ENCODE data around the gene SVOP.

SVOP gene

GRCh38 chr12:109018296-109018695, 2.6 kb downstream of the SVOP start:
- H3K27ac Mint-ChIP-seq = no peak overlapping the region
- no peak overlapping the region for H3K4me3 Mint-ChIP-seq
- H3K9me3 Mint-ChIP-seq = no peaks in the 10 kb centered on the region
- no peaks in the 10 kb centered on the region for H3K36me3 Mint-ChIP-seq (ENCODE audit: low read depth)
- peaks cover 19% of the 10 kb centered on the region for H3K27me3 Mint-ChIP-seq (ENCODE audit: low read depth)
- no peak for TF ChIP-seq CTCF (IDR thresholded peaks at IDR 0.05; ENCODE audit: unreplicated experiment in 3 of 3)
- H3K4me1 Mint-ChIP-seq = no peaks in the 10 kb centered on the region

GRCh38 chr12:109016978-109017377, 3.9 kb downstream of the SVOP start:
- H3K4me1 Mint-ChIP-seq = no peaks in the 10 kb centered on the region

GRCh38 chr12:109016016-109016415, 4.9 kb downstream of the SVOP start:
- Mint-ChIP-seq H3K27me3 (ENCODE audit: low read depth) (peaks cover 27% of the 10 kb centered on the region), H3K4me1 (no peaks in the 10 kb centered on the region), H3K9me3 (no peaks in the 10 kb centered on the region), H3K4me3 (no peak overlapping the region), H3K27ac (no peak overlapping the region), H3K36me3 (ENCODE audit: low read depth) (no peaks in the 10 kb centered on the region)
- TF ChIP-seq CTCF (IDR thresholded peaks at IDR 0.05; ENCODE audit: unreplicated experiment in 3 of 3) = no peak

More at GRCh38 chr12:109016978-109017377, 3.9 kb downstream of the SVOP start:
- Mint-ChIP-seq H3K9me3 (no peaks in the 10 kb centered on the region), H3K36me3 (ENCODE audit: low read depth) (no peaks in the 10 kb centered on the region), H3K4me3 (no peak overlapping the region), H3K27ac (no peak overlapping the region), H3K27me3 (ENCODE audit: low read depth) (peaks cover 20% of the 10 kb centered on the region)
- TF ChIP-seq CTCF (IDR thresholded peaks at IDR 0.05; ENCODE audit: unreplicated experiment in 3 of 3) = no peak

GRCh38 chr12:109014984-109015765, 5.7 kb downstream of the SVOP start:
- no peak overlapping the region for H3K4me3 Mint-ChIP-seq
- H3K9me3 Mint-ChIP-seq = no peaks in the 10 kb centered on the region
- no peaks in the 10 kb centered on the region for H3K36me3 Mint-ChIP-seq (ENCODE audit: low read depth)
- H3K27me3 Mint-ChIP-seq (ENCODE audit: low read depth) = peaks cover 27% of the 10 kb centered on the region
- no peaks in the 10 kb centered on the region for H3K4me1 Mint-ChIP-seq
- H3K27ac Mint-ChIP-seq = no peak overlapping the region
- no peak for TF ChIP-seq CTCF (IDR thresholded peaks at IDR 0.05; ENCODE audit: unreplicated experiment in 3 of 3)

- Mint-ChIP-seq H3K9me3 (no peaks in the 10 kb centered on the region), H3K4me1 (no peaks in the 10 kb centered on the region), H3K27ac (no peak overlapping the region)
These were observed 10.6 kb downstream of the SVOP start for GRCh38 chr12:109010259-109010658.

More at GRCh38 chr12:109010259-109010658, 10.6 kb downstream of the SVOP start:
- Mint-ChIP-seq H3K4me3 (no peak overlapping the region), H3K27me3 (ENCODE audit: low read depth) (peaks cover 33% of the 10 kb centered on the region), H3K36me3 (ENCODE audit: low read depth) (no peaks in the 10 kb centered on the region)
- TF ChIP-seq CTCF (IDR thresholded peaks at IDR 0.05; ENCODE audit: unreplicated experiment in 3 of 3) = no peak

All from nephron (organoid).